Activated CD8-positive, alpha-beta memory T cell treated with anti-CD3 and anti-CD28 coated beads, Interleukin-2, amount 50 U/mL, for 1 hour (primary cell): ENCODE results near the gene HDAC11.

ENCODE experiments used
- DNase-seq: peaks from one replicate; pipeline ENCODE4 v3.0.0-alpha.2; 2020; ENCODE audit errors: extremely low read depth

The HDAC11 gene

DNA sequence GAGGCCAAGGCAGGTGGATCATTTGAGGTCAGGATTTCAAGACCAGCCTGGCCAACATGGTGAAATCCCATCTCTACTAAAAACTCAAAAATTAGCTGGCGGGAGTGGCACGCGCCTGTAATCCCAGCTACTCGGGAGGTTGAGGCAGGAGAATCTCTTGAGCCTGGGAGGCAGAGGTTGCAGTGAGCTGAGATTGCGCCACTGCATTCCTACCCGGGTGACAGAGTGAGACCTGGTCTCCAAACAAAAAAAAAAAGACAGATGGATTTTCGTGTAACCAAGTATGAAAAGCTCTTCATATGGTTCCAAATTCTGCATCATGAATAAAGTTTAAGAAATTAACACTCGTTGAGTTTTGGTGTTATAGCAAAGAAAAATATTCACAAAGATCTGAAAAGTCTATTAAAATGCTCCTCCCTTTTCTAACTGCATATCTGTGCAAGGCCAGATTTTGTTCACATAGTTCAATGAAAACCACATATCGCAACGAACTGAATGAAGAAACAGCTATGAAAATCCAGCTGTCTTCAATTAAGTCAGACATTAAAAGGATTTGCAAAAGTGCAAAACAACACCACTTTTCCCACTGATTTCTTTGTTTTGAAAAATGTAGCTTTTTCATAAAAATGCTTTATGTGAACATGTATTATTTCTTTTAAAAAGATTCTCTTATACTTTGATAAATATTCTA lies 45.0 kb downstream of the HDAC11 start:
- no peak for DNase-seq

DNA sequence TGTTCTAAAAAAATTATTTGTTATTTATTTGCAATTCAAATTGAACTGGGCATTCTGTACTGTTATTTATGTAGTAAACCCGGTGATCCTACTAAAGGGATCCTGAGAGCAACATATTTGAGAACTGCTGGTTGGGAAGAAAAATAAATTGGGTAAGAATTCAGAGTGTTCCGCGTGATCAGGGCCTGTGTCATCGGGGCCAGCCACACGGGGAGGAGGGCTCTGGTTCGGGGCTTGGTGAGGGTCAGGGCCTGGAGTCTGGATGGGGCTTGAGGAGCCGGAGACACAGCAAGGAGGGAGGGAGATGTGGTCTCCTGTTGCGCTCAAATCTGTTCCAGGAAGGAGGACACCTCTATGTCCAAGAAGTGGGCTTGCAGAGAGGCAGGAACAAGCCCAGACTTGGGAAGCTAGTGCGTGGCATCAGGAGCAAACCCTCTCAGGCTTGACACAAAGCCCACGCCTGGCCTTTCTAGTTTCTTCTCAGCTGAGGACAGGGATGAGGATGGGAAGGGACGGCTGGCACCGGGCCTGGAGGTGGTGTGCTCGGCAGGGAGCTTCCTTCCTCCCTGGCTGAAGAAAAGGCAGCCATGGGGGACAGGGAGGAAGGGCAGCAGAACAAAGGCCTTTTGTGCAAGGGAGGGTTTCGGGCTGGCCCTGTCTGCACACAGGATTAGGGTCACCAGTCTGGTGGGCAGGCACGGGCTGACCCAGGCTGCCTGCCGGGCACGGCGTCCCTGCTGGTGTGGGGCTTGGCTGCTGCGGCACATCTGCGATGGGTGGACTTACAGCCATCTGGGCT lies 45.9 kb downstream of the HDAC11 start:
- DNase-seq: no peak

DNA sequence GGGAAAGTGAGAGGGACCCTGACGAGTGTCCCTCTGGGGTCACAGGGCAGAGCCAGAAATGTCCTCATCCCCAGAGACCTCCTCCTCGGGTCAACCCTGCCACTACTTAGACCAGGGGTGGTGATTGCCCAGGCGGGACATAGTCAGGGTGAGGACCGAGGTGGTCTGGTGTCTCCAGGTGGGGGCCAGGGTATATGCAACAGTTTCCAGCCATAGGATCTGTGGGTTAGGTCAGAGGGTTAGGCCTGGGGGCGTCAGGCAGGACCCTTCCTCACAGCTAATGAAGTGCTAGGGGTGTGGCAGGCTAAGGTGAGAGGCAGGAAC lies 46.5 kb downstream of the HDAC11 start:
- DNase-seq: no peak

DNA sequence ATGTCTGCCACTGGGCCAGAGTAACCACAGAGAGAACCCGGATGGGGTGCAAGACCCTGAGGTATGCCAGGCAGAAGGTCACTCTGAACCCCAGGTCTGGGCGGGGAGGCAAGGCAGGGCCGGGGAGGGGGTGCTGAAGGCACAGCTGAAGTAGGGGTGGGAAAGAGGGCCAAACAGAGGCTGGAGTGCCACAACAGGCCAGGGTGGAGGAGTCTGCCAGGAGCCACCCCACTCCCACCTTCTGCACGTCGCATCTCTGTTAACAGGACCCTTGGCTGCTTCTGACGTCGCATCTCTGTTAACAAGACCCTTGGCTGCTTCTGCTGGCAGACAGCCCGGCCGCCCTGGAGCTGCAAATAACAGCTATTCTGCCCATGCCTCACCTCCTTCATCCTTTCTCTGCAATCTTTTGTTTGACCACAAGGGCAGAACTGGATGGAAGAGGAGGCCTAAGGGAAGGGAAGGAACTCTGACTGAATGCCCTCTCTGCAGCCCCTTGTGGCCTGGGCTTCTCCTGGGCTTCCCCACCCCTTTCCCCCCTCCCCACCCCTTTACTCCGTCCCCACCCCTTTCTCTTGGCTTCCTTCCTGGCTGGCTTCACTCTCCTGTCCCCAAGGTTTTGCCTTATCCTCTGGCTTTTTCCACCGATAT lies 48.2 kb downstream of the HDAC11 start:
- no peak for DNase-seq

DNA sequence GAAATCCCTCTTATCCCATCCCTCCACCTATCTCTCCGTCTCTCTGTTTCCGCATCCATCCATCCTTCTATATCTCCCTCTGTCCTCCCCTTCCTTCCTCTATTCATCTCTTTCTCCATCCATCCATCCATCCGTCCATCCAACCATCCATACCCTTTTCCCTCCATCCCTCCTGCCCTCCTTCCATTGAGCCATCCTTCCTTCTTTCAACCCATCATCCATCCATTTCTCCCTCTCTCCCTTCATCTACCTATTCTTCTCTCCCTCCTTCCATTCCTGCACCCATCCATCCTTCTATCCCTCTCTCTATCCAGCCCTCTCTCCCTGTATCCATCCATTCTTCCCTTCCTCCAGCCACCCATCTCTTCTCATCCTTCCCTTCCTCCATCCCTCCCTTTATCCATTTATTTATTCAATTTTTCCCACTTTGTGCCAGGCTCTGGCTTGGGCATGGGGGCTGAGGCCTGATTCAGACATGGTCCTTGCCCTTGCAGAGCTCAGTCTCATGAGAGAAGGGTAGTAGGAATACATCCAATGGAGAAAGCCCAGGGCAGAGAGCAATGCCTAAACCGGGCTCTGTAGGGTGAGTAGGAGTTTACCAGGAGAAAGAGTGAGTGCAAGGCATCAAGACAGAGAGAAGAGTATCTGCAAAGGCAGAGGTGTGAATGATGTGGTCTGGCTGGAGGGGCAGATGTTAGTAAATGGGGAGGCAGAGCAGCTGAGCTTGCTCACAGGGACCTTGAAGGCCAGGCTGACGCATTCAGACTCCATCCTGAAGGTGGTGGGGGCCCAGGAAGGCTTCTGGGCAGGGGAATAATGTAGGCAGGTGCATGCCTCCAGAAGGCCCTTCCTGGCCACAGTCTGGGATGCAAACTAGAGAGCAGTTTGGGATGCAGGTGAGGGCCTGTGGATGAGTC lies 49.3 kb downstream of the HDAC11 start:
- no peak for DNase-seq

DNA sequence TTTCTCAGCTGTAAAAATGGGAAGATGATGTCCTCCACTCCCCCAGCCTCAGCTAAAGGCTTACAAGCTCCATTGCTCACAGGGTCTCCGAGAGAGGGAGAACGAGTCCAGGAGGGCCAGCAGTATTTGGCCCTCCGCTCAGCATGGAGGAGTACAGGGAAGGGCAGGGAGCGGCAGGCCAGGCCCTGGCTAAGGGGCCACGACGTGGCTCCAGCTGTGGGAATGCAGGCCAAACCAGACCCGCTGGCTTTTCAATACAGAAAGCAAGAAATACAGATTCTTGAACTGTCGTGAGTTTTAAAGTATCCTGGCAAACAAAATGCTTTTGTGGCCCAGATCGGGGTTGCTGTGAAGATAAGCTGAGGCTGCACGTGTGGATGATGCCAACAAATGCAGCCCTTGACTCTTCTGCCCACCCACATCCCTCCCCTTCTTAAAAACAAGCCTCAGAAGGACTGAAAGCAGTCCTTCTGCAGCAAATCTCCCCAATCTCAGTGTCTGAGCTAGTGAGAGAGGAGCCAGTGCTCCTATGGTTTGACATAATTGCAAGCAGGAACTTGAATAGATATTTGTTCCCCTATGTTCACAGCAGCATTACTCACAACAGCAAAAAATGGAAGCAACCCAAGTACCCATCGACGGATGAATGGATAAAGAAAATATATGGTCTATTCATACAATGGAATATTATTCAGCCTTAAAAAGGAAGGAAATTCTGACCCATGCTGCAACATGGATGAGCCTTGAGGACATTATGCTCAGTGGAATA lies 50.3 kb downstream of the HDAC11 start:
- DNase-seq: no peak

DNA sequence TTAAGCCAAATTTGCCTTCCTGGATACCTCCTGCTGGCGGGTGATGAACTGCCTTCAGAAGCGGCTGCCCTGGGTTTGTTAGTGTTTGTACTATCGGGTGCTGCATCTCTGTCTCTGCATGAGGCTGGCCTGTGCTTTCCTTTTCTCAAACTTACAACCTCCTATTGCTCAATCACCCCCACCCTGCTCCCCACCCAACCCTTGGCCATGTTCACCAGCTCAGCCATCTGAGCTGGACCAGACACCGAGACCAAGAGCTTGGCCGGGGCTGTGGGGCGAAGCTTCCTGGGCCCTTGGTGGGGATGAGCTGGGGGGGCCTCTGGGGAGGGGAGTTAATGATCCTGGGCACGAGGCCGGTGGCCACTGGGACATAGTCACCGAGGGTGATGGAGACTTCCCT lies 52.0 kb downstream of the HDAC11 start:
- no peak for DNase-seq

DNA sequence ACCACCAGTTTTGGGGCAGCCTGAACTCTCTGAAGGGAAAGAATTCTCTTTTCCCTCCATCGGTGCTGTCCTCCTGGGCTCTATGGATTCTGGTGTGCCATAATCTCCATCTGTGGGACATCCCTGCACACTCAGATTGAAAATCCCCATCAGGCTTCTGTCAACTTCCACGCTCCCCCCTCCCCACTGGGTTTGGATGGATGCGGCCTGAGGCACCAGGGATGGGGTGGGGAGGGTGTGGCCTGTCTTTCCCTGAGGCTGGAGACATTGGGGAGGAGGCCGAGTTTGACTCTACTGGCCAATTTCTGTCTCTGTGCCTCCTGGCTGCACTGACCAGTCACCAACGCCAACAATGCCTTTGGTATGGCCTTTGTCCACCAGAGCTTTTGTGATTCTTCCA lies 52.5 kb downstream of the HDAC11 start:
- DNase-seq: no peak

DNA sequence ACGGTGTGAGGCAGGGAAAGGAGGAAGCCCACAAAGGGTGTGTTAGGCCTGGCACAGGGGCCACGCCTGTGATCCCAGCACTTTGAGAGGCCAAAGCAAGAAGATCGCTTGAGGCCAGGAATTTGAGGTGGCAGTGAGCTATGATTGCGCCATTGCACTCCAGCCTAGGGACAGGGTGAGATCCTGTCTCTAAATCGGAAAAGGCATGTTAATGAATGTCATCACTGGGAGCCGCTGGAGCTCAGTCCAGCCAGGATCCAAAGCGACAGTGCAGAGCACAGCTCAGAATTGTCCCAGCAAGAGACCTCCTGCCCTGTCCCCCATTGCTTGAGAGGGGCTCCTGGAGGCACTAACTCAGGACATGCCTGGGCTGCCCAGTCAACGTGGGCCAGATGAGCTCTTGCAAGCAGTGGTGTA lies 53.8 kb downstream of the HDAC11 start:
- DNase-seq: no peak

DNA sequence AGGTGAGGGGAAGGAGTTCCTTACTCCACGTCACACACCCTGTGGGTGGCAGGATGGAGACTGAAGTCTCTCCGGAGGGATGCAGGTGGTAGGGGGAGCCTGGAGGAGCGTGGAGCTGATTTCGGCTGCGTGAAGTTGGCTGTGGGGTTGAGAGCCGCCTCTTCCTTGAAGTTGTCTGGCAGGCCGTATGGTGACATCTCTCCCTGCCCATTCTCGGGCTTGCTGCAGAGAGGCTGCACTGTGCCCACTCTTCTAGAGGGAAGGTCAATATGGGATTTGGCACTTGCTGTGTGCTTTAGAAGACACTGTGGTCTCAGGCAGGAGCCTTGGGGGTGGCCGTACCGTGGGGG lies 55.4 kb downstream of the HDAC11 start:
- DNase-seq: no peak

DNA sequence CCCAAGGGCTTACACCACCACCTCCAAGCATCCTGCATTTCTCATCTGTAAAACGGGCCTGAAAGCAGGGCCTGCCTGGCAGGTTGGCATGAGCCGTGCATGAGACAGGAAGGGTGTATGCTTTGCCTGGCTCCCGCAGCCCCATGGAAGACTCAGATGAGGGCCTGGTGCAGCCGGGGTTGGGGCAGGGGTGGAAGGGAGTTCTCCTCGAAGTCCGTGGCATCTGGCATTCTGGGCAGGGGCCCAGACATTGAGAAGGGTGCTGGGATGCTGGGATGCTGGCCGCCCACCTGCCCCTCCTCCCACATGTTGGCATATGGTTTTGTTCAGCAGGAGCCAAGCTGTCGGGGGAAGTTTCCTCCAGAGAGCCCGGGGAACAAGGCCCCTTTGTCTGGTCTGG lies 55.8 kb downstream of the HDAC11 start:
- no peak for DNase-seq

DNA sequence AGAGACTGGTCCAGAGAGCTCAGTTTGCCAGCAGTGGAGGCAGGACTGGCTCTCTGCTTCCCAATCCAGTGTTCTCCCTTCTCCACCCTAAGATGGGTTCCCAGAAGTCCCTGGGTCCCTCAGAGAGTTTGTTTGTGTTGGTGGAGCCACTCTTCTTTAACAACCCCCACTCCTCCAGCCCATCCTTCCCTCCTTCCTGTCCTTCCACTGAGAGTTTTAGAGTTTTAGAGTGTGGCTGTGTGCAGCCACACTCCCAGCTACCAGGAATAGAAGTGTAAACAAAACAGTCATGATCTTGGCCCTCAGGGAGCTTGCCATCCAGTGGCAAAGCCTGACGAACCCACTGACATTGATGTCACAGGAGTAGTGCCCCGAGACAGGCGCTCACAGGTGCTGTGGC lies 56.3 kb downstream of the HDAC11 start:
- no peak for DNase-seq

DNA sequence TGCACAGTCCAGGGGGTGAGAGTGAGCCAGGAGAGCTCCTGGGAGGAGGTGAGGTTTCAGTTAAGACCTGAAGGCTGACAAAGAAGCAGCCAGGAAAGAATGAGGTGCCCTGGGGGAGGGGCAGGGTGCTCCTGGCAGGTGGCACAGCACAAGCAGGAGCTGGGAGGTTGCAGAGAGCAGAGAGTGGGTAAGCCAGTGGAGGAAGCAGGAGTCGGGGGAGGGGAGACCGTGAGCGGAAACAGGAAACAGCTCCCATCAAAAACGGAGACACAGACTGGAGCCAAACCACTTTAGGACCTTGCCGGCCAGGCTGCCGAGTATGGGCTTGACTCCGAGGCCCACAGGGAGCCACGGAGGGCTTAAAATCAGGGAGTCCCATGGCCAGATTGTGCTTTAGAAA lies 56.7 kb downstream of the HDAC11 start:
- no peak for DNase-seq

DNA sequence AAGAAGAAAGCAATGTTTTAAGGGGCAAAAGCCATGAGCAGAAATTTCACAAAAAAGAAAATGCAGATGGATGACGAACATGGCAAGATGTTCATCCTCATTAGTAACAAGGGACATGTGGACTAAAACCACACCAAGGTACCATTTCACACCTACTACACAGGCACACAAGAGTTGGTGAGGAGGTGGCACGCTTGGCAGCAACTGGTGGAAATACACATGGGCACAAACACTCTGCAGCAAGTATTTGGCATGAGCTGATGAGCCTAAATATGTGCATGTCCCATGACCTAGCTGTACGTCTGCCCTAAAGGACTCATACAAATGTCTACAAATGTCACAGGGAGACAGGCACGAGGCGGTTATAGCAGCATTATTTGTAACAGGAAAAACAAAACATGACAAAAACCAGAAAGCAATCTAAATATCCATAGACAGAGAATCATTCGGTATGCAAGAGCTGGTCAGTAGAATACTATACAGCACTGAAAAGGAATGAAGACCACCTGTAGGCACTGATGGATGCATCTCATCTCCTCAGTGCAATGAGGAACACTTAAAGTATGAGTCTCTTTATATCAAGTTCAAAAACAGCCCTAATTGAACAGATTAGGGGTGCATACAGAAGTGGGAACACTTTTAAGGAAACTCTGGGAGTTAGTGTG lies 57.3 kb downstream of the HDAC11 start:
- no peak for DNase-seq

DNA sequence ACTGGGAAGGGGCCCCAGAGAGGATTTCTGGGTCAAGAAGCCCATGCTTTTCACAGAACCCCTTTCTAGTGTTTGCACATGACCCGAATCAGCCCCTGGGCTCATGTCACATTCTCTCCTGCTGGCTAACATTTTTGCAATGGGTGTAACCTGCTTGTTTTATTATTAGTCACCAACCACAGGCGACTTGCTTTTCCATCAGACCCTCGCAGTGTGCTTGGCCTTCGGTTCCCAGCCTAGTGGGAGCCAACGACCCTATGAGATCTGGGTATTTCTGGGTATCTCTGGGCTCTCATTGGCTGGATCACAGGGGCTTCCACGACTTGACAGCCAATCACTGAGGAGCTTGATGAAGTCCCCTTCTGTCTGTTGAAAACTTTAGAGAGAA lies 57.8 kb downstream of the HDAC11 start:
- no peak for DNase-seq

DNA sequence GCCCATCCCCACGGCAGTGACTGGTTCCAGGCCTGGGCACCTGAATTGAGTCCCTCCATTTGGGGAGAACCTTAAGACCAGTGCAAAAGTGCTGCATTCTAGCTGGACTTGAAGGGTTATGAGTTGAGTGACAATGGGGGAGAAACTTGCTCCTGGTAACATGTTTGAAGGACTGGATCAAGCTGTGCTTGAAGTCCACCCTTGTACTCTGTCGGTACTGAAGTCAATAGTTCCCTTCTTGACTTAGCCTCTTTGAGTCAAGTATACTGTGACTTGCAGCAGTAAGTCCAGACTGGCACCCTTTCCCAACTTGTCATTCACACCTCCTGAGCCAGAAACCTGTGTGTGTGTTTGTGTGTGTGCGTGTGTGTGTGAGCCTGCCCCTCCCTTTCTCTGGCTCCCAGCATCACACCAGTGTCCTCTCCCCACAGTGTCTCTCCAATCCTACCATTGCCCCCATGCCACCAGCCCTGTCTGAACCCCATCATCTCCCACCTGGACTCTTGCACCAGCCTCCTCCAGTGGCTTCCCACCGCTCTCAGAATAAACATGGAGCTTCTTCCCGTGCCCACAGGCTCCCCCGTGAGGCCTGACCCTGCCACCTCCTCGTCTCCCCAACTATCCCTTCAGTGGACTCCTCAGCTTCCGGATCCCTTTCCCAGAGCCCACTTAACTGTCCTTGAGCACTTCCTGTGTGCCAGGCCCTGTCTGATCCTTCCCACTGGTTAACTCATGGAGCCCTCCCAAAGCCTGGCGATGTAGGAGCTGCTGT lies 58.6 kb downstream of the HDAC11 start:
- DNase-seq: no peak

DNA sequence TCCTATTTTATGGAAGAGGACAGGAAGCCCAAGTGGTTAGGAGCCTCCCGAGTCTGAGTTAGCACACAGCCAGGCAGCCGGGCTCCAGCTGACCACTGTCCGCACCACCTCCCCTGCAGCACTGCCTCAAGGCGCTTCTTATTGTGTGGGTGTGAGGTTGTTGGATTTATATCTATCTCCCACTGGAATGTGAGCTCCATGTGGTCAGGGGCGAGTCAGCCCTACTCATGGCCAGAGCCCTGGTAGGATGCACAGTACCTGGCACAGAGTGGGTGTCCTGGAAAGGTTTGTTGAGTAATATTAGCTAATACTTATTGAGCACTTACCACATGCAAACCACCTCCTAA lies 59.2 kb downstream of the HDAC11 start:
- DNase-seq: no peak

DNA sequence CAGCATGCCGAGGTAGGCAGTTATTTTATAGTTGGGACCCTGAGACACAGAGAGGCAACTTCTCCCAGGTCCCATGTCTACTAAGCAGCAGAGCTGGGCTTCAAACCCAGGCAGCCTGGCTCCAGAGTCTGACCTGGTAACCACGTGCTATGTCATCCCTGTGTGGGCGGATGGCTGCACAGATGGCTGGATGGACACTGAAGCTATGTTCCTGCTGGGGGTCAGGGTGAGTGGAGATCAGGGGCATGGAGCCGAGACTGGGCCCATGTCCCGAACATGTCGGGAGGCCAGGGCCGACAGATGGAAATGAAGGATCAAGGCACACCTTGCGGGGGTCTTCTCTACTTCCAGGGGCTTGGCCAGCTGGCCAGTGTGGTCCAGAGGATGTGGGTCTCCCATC lies 59.6 kb downstream of the HDAC11 start:
- no peak for DNase-seq

DNA sequence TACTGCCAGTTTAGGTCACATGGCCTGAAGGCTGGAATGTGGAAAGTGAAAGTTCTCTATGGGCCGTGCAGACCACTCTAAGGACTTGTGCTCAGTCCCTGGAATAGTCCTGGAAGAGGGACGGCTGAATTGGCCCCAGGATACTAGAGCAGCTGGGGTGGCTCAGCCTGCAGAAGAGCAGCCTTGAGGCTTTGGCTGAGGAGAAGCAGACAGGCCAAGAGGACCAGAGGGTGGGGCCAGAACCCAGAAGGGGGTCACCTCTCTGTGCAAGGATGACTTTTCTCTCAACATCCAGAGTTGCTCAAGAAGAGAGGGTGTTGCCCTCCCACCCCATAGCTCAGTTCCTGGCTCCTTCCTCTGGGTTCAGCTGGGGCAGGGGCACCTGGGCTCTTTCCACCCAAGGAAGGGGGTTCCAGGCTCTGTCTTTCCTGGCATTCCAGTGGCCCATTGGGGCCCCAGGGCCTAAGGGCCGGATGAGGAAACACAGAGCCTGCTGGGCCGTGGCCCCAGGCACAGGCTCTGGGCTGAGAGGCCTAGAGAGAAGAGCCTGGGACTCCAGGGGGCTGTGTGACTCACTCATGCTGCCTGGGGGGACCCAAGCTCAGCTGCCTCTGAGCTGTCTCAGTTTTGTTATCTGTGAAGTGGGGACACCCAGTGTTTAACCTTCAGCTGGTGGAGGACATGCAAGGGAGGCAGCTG lies 60.3 kb downstream of the HDAC11 start:
- DNase-seq: no peak

DNA sequence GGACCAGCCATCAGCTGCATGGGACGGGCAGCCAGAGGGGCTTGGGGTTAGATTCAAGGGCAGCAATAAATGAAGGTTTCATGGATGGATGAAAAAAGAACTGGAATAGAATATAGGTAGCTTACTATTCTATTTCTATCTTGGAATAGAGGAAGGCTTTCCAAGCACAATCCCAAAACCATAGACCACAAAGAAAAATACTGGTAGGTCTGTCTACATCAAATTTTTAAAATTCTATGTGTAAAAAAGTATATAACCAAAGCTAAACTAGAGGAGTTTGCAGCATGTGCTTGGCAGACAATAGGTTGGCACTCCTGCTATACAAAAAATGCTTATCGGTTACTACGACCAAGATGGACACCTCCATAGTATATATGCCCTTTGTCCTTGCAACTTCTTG lies 61.6 kb downstream of the HDAC11 start:
- no peak for DNase-seq
